GM12878 (cell line): ENCODE measurements around the gene MEIOB.

ENCODE experiments used
- CHD2 ChIP-seq: IDR thresholded peaks from 2 replicates; pipeline ENCODE4 v1.6.1; 2011; ENCODE audit warnings: low read depth, low read length, improper control_type of control experiment, borderline replicate concordance
- CTCF ChIP-seq, 3 experiments: IDR thresholded peaks in 2 of 3; conservative IDR thresholded peaks in 1 of 3; 2 replicates each; pipeline ENCODE4 v1.5.1; 2011; ENCODE audit warnings: low read depth in 3 of 3, low read length in 3 of 3, mild to moderate bottlenecking in 3 of 3, control low read depth in 2 of 3, moderate library complexity in 2 of 3, inconsistent platforms in 1 of 3, mixed read lengths in 1 of 3; ENCODE audit not compliant: control insufficient read depth in 2 of 3, insufficient read depth in 1 of 3; ENCODE audit errors: extremely low read depth in 1 of 3
- EP300 ChIP-seq, 2 experiments: fragments of 150-350 bp in 1 of 2; IDR thresholded peaks; 2 replicates each; pipeline ENCODE4 v1.6.1; 2011 to 2012; ENCODE audit warnings: low read depth in 2 of 2, low read length in 2 of 2, borderline replicate concordance in 1 of 2, improper control_type of control experiment in 1 of 2, inconsistent platforms in 1 of 2; ENCODE audit not compliant: control insufficient read depth in 1 of 2
- EZH2 ChIP-seq: IDR thresholded peaks from 2 replicates; pipeline ENCODE4 v1.6.1; 2012; ENCODE audit warnings: low read depth, mild to moderate bottlenecking, control low read depth, inconsistent platforms, low read length, borderline replicate concordance; ENCODE audit not compliant: control insufficient read depth
- POLR2A ChIP-seq: IDR thresholded peaks from 2 replicates; pipeline ENCODE4 v1.6.1; 2011; ENCODE audit warnings: low read depth, mild to moderate bottlenecking, low read length
- RELA ChIP-seq: fragments of 450-650 bp; IDR thresholded peaks from 2 replicates; pipeline ENCODE4 v1.8.0; 2014; ENCODE audit warnings: borderline replicate concordance; ENCODE audit not compliant: partially characterized antibody
- RFX5 ChIP-seq: IDR thresholded peaks from 2 replicates; pipeline ENCODE4 v1.6.1; 2011; ENCODE audit warnings: low read depth, low read length, improper control_type of control experiment
- SIN3A ChIP-seq: IDR thresholded peaks from 2 replicates; pipeline ENCODE4 v1.6.1; 2012; ENCODE audit warnings: low read depth, low read length, improper control_type of control experiment
- SMAD1 ChIP-seq: fragments of 450-650 bp; IDR thresholded peaks from 2 replicates; pipeline ENCODE4 v1.6.1; 2018; ENCODE audit warnings: mild to moderate bottlenecking, low read depth; ENCODE audit not compliant: partially characterized antibody
- SUZ12 ChIP-seq: fragments of 200-600 bp; sonication (generic); IDR thresholded peaks from one replicate; pipeline ENCODE4 v1.6.1; 2018; ENCODE audit warnings: antibody characterized with exemption, mild to moderate bottlenecking; ENCODE audit not compliant: unreplicated experiment

DNA sequence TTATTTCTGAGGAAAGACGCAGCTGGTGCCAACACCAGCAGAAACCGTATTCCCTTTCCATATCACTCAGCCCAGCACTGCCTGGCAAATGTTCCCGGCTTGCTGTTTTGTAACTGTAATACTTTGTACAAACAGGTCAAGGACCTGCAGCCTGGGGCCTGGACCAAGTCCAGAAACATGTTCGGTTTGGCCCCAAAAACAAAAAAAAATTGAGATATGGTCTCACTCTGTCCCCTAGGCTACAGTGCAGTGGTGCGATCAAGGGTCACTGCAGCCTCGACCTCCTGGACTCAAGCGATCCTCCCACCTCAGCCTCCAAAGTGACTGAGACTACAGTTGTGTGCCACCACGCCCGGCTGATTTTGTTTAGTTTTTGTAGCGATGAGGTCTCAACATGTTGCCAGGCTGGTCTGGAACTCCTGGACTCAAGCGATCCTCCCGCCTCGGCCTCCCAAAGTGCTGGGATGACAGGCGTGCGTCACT, 46.5 kb downstream of the MEIOB start:
- TF ChIP-seq RELA = no peak
- TF ChIP-seq POLR2A = no peak
- TF ChIP-seq CTCF (IDR thresholded peaks at IDR 0.05 in 2 of 3, conservative IDR thresholded peaks at IDR 0.05 in 1 of 3; ENCODE audit: control insufficient read depth in 2 of 3, extremely low read depth in 1 of 3, insufficient read depth in 1 of 3, low read depth in 3 of 3, low read length in 3 of 3) = no peak
- no peak for TF ChIP-seq EP300 (IDR thresholded peaks at IDR 0.05; ENCODE audit: borderline replicate concordance in 1 of 2, control insufficient read depth in 1 of 2, low read depth in 2 of 2, low read length in 2 of 2)
- TF ChIP-seq EZH2 = no peak
- TF ChIP-seq RFX5 = no peak
- no peak for TF ChIP-seq SUZ12
- TF ChIP-seq SIN3A = no peak
- no peak for TF ChIP-seq SMAD1
- no peak for TF ChIP-seq CHD2
